GM03348 (cell line): Measurements from ENCODE around the gene ADIPOR2.

ENCODE experiments used
- DNase-seq: peaks from one replicate; pipeline ENCODE4 v3.0.0; 2012; ENCODE audit warnings: low spot score

The ADIPOR2 gene

DNA sequence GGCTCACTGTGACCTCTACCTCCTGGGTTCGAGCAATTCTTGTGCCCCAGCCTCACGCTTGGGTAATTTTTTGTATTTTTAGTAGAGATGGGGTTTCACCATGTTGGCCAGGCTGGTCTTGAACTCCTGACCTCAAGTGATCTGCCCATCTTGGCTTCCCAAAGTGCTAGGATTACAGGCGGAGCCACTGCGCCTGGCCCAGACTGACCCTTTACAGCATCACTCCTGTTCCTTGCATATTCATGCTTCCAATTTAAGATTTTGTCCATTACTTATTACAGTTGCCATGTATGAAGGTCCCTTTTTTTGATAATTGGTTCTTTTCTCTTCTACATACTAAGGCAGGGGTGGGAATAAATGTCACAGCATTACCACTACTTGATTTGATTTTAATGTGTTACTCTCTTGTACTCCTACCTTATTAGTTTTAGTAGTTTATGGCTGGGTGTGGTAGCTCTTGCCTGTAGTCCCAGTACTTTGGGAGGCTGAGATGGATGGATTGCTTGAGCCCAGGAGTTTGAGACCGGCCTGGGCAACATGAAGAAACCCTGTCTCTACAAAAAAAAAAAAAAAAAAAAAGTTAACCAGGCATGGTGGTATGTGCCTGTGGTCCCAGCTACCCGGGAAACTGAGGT, 46.9 kb downstream of the ADIPOR2 start:
- DNase-seq = no peak

DNA sequence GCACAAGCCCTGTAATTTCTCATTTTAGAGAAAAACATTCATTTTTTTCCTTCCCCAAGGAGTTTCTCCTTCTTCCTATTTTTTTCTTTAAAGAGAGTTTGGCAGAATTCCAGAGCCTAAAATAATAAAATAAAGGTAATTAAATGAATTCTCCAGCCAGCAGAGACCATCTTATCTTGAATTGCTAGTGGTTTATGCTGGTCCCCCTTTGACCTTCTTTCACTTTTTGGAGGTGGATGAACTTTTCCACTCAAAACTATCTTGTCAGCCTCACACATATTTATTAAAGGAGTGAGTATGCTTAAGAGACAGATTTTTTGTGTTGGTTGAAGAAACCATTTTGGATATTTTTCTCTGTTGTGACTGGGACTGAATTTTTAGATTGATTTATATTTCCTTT, 47.6 kb downstream of the ADIPOR2 start:
- no peak for DNase-seq

DNA sequence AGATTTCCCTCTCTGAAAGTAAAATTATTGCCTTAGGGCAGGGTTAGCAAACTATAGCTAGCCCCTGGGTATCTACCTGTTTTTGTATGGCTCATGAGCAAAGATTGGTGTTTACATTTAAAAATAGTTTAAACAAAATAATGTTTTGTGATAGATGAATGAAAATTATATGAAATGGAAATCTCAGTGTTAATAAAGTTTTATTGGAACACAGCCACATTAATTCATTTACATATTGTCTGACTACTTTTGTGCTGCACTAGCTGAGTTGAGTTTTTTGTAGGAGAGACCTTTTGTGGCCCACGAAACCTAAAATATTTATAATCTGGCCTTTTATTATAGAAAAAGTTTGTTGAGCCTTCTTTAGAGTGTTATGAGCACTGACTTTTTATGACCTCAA, 48.5 kb downstream of the ADIPOR2 start:
- DNase-seq = no peak

DNA sequence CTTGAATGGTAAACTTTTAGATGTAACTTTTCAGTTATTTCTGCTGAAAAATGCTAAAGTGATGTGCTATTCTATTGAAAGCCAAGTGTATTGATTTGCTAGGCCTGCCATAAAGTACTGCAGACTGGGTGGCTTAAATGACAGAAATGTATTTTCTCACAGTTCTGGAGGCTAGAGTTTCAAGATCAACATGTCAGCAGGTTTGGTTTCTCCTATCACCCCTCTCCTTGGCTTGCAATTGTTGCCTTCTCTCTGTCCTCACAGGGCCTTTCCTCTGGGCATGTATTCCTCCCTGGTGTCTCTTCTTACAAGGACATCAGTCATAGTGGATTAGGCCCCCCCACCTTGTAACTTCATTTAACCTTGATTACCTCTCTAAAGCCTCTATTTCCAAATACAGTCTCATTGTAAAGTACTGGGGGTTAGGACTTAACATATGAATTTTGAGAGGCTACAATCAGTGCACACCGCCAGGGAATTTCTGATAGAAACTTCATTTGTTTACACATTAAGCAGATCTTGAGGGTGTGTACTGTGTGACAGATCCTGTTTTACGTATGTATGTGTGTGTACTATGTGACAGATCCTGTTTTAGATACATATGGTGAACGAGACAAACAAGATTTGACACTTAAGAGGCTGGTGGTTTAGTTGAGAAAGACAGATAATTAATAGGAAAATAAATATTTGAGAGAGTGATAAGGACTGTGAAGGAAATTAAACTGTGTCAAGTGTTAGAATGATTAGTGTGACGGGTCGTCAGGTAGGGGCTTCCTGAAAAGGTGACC, 49.5 kb downstream of the ADIPOR2 start:
- no peak for DNase-seq

DNA sequence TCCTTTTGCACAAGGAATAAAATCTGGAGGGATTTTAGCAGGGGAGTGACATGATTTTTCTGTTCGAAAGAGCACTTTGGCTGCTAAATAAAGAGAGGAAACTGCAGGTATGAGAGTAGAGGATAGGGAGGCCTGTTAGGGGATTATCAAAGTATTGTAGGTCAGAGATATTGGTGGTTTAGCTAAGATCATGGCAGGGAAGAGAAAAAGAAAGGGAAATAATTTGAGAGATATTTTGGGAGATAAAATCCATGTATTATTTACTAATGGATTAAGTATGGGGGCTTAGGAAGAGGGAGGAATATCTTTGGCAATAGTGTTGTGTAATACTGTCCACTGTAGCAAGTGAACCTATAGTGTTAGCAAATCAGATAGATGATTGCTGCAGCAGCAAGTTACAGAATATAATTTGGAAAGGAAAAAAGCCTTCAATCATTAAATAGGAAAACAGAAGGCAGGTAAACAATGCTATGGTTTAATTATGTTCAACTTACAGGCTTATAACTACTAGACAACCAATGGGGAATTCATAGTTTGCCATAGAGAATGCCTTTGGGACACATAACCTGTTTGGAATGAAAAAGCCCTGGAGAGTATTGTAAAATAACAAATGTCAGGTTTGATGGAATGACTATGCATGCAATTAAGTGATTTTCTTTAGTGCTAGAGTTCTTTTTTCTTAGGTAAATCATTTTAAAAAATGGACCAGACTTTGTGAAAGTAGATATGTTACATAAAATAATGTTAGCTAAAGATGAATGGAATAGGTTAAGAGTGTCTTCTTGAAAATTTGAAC, 50.5 kb downstream of the ADIPOR2 start:
- peak; percentile 13 for DNase-seq

DNA sequence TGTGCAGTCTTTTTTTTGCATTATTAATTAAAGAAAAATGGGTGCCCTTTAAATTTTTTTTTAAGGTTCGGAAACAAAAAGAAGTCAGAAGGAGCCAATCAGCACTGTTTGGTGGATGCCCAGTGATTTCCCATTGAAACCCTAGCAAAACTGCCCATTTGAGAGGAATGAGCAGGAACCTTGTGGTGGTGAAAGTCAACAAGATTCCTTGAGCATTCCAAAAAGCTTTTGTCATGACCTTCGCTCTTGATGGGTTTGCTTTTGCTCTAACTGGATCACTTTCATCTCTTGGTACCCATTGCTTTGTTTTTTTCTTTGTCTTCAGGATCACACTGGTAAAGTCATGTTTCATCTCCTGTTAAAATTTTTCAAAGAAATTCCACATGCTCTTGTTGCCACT, 54.1 kb downstream of the ADIPOR2 start:
- peak; percentile 5 for DNase-seq

DNA sequence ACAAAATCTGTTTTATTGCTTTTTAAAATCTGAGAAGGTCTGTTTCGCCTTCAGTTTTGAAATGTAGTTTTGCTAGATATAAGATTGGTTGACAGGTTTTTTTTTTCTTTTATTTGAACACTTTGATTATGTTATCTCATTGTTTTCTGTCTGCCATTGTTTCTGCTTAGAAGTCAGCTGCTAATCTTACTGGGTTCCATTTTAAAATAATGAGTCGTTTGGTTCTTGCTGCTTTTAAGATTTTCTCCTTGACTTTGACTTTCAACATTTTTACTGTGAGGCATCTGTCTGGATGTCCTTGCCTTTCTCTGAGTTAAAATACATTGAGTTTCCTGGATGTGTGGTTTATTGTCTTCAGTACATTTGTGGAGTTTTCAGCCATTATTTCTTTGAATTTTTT, 56.7 kb downstream of the ADIPOR2 start:
- no peak for DNase-seq

DNA sequence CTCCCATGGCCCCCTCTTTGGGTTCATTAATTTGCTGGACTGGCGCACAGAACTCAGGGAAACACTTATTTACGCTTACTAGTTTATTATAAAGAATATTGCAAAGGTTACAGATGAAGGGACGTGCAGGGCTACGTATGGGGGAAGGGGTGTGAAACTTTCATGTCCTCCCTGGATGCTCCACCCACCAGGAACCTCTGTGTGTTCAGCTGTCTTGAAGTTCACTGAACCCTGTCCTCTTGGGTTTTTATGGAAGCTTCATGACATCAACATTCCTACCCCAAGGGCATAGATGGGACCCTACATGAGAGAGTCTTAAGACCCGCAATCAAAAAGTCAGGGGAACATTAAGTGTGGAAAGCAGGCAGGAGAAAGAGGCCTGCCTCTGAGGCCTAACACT, 58.1 kb downstream of the ADIPOR2 start:
- no peak for DNase-seq

DNA sequence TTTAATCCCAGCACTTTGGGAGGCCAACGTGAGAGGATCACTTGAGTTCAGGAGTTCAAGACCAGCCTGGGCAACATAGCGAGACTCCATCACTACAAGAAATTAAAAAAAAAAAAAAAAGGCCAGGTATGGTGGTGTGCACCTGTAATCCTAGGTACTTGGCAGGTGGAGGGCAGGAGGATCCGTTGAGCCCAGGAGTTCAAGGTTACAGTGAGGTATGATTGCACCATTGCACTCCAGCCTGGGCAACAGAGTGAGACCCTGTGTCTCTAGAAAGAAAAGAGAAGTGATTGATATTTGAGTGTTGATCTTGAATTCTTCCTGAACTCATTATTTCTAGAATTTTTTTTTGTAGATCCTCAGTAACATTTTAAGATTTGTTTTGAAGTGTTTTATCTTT, 59.4 kb downstream of the ADIPOR2 start:
- no peak for DNase-seq

DNA sequence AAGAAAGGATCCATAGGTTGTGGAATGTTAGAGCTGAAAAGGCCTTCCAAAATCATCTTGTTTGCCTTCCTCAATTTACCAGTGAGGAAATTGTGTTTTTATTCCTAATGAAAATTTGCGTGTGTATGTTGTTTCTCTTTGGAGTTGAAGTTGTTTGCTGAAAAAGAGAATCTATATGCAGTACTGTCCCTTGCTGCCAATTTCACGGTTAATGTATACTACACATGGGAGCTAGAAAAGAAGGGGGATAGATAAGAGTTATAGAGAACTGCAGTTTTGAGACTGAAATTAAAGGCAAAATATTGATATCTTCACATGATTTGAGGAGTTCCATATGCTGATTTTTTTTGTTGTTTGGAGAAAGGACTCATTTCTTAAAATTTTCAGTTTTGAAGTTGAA, 67.5 kb downstream of the ADIPOR2 start:
- DNase-seq = no peak

DNA sequence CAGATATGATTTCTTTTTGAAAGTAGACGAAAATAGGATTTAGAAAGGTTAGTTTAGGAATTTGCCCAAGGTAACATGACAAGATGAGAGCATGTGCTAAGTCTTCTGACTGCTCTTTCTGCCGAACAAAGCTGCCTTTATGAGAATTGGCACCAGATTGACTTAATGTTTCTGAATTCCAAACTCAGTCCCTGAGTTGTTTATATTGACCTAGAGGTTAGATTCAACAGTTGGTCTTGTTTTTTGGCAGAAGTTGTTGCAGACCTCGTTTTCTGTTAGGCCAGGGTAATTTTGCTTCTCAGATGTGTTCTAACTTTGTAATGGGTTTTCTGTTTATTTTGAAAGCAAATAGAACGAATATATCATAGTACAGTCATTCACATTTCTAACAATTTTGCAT, 68.0 kb downstream of the ADIPOR2 start:
- no peak for DNase-seq

DNA sequence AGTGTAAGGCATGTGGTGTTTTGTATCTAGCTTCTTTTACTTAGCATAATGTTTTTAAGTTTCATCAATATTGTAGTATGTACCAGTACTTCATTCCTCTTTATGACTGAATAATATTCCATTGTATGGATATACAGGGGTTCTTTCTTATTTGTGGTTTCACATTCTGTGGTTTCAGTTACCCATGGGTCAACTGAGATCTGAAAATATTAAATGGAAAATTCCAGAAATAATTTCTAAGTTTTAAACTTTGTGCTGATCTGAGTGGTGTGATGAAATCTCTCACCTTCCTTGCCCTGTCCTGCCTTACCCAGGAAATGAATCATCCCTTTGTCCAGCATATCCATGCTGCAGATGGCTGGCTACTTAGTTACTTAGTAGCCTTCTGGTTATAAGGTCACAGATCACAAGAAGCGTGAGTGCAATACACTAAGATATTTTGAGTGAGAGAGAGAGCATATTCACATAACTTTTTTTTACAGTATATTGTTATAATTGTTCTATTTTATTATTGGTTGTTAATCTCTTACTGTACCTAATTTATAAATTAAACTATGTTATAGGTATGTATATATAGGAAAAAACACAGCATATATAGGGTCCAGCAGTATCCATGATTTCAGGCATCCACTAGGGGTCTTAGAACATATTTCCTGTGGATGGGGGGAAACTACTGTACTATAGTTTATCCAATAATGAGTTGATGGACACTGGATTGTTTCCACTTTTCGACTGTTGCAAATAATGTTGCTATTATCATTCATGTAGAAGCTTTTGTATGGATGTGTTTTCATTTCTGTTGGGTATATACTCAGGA, 69.9 kb downstream of the ADIPOR2 start:
- peak; percentile 14 for DNase-seq

DNA sequence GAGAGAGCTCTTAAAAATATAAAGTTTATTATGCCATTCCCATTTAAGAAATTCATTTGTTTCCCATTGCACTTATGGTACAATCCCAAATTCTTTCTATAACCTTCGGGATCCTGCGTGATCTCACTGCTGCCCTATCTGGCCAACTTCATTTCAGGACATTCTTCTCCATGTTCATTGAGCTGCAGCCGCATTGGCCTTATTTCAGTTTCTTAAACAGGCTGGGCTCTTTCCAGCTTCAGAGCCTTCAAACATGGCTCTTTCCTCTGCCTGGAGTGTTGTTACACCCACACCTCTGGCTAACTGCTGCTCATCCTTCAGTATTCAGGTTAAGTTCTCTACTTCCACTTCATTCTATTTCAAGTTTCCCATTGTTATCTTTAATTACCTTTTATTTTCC, 71.0 kb downstream of the ADIPOR2 start:
- no peak for DNase-seq

DNA sequence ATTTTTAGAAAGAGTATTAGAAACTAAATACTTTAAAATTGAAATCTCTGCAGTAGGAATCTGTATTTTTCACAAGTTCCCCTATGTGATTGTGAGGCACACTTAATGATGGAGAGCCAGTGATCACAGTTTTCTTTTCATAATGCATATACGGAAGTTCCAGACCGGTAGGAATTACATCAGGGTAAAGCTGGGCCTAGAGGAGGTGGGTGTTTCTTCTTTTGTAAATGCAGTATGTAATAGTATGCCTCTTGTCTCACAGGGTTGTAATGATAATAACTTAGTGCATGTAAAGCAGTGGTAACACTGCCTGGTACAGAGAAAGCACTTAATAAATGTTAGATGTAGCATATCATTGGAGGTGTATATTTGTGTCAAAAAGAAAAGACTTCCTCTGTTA, 72.3 kb downstream of the ADIPOR2 start:
- DNase-seq = no peak

DNA sequence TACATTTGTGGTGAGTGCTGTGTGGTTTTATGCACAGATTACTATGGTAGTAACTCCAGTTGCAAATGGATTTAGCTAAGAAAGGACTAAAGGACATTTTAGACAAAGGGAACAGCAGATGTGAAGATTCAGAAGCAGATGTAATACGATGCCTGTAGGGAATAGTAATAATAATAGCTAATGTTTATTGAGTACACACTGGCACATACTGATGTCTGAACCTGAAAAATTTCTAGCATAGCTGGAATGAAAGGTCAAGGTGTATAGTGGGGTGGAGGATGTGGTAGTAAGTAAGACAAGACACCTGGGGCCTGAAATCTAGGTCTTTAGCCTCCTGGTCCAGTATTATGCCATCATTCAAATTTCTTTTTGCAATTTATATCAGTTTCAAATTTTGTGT, 75.2 kb downstream of the ADIPOR2 start:
- no peak for DNase-seq

DNA sequence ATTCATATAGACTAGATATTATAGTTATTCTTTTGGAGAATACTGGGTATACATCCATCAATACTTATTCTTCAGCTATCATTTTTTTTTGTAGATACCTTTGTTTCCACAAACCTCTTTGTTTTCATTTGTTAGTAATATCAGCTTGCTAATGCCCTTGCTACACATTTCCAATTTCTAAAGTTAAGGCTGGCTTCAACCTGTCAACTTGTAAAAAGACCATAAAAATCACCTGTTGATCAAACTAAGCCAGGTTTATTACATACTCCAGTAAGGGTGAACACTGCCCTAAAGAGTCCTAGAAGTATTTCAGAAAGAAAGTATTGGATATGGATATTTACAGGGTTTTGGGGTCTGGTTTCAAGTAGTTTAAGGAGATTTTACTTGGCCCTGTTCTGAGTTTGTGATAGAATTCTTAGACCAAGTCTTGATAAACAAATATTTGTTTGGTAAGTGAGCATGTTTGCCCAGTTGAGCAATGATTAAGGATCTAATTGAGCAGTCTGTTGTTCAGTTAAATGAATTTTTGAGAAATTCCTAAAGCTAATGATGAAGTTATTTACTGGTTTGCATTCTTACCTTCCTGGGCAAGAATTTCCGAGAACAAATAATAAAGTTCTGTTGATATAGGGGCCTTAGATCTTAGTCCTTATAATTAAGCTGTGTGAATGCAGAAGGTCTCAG, 76.7 kb downstream of the ADIPOR2 start:
- DNase-seq = no peak

DNA sequence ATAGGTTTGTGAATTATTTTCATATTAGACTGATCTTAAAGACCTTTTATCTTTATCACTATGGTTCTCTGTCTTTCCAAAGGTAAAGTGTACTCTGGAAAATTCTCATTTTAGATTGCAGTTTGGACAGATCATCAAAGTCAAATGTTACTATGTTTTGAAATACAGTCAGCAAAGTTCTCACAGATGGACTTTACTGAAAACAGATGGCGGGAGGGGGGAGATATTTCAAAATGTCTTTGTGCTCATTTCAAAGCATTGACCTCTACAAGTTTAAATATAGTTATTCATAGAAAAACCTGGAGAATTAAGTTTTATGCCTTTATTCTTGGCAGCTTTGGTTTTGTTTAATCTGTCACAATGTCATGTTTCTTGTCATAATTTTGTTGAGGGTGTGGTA, 77.7 kb downstream of the ADIPOR2 start:
- no peak for DNase-seq

DNA sequence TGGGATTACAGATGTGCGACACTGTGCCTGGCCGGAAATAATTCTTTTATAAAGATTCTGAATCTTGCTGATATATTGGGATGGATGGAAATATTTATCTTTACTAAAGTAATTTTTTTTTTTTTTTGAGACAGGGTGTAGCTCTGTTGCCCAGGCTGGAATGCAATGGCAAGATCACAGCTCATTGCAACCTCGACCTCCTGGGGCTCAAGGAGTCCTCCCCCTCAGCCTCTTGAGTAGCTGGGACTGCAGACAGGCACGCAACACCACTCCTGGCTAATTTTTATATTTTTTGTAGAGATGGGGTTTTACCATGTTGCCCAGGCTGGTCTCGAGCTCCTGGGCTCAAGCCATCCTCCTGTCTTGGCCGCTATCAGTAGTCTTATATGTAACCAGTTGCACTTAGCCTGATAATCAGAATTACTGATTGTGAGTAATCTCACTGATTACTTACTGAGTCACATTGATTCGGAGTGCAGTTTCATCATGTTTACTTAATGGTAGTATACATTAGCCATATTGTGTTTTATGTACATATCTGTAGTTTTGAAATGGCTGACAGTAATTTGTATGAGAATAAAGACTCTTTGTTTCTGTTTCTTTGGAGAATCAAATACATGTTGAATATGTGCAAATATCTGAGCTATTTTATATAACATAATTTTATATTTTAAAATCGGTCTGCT, 79.1 kb downstream of the ADIPOR2 start:
- no peak for DNase-seq

DNA sequence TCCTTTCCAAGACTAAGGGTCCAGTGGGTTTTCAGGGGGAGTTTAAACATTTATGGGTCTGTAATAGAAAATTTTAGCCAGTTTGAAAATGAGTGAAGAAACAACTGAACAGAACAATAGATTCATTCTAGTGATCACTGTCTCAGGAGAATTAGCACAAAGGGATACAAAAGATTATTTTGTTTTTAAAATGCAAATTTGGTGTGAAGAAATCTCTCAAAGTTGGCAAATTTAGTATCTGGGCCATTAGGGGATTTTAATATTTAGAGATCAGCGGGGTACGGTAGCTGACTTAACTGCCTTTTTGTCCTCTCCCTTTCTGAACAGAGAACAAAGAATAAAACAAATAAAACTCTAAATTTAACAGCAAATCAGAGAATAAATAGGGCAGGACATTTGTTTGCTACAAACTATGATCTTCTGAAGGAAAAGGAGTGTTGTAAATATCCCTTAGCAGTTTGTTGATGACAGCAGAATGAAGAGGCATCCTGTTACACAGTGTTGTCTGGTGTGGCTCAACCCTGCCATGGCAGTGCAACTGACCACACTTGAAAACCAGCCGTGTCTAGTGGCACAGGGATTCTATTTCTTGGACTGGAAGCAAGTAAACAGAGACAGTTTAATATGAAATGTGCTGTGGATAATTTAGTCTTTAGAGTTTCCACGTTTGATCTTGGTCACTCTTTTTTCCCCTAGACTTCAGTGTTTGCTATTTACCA, 83.2 kb downstream of the ADIPOR2 start:
- peak; percentile 52 for DNase-seq

DNA sequence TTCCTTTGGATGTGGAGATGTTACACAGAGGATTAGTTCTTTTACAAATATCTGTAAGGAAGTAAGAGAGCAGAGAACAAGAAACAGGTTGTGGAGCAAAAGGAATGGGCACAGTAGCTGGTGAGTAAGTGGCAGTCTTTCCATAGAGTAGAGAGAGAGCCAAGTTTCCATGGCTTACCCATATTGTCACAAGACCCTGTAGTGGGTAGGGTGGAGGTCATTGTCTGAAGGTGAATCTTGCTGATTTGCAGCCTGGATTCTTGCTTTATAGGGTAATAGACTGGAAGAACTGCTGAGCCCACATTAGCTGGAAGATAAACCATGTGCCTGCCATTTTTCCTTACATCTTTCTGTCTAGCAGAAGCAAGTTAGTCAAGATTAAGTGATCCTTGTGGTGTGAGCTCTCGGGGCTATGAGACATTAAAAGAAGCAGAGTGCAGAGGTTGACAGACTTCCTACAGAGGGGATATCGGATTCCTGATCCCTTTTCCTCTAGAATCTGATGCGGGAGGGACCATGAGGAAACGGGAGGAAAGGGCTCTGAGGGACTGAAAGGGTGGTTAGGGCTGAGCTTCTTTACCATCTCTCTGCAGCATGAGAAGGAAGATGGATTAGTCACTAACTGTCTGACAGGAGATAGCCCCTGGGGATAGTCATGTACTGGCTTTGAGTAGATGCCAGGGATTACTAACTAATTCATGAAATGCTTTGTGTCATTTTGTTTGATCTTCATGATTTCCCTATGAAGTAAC, 85.5 kb downstream of the ADIPOR2 start:
- DNase-seq = peak; percentile 70
